HepG2 (cell line): Measurements from ENCODE around the gene CACNA1G. TPM values are rescaled to one million over a fixed set of nuclear protein-coding genes. Genes with fewer than 3 reads are reported as not detected.

Experiments
- ATAC-seq: fragments of 200-7000 bp; cut with Tn5 transposase; 3 replicates; pipeline ENCODE4 v1.9.1; 2020; ENCODE audit warnings: mild to moderate bottlenecking, moderate library complexity
- BruUV-seq: library from RNA; stranded (reverse); fragments of 400-500 nt; replicated peaks from 2 replicates; lab custom pipeline; 2021; lab: Mats Ljungman, UMichigan
- CTCF ChIA-PET: fragments of 300-600 bp; formaldehyde crosslinking; extraction: SDS; loops from one replicate; lab custom pipeline; 2021; ENCODE audit warnings: low total read pairs, inconsistent platforms, low intra/inter-chr PET ratio; lab: Yijun Ruan, JAX
- POLR2A ChIA-PET: fragments of 350-600 bp; sonication (Branson Sonifier 250); formaldehyde crosslinking; loops from one replicate; lab custom pipeline; 2020; ENCODE audit warnings: antibody characterized with exemption, inconsistent platforms; lab: Yijun Ruan, JAX
- DNase-seq: peaks from one replicate; pipeline ENCODE4 v3.0.0-alpha.2; 2015; ENCODE audit warnings: low spot score
- FAIRE-seq: peaks from 3 replicates; lab custom pipeline; 2011; peaks lifted over from hg19 to GRCh38; lab: Jason Lieb, UNC
- H2AFZ ChIP-seq: one replicate; pipeline ENCODE4 v1.6.1; 2011; ENCODE audit warnings: low read length, inconsistent platforms
- H3K27ac ChIP-seq: fragments of 300-600 bp; 3 replicates; pipeline ENCODE4 v1.8.0; 2011; ENCODE audit warnings: mixed run types, mild to moderate bottlenecking, mixed read lengths, low read length, inconsistent platforms; ENCODE audit not compliant: insufficient read depth; ENCODE audit errors: extremely low read length
- H3K27me3 ChIP-seq, 2 experiments: fragments of 200-600 bp in 1 of 2; 2 replicates in 1 of 2; 3 replicates in 1 of 2; pipeline versions ENCODE4 v1.6.0 to v1.8.0; 2011; ENCODE audit warnings: low read length in 2 of 2, mild to moderate bottlenecking in 2 of 2, moderate library complexity in 2 of 2, inconsistent platforms in 1 of 2; ENCODE audit not compliant: insufficient read depth in 2 of 2, control insufficient read depth in 1 of 2
- H3K36me3 ChIP-seq, 2 experiments: fragments of 200-600 bp in 1 of 2; replicated peaks in 1 of 2; 2 replicates in 1 of 2; 3 replicates in 1 of 2; pipeline versions ENCODE4 v1.5.1 to v1.8.0; 2011; ENCODE audit warnings: low read length in 2 of 2, inconsistent platforms in 1 of 2; ENCODE audit not compliant: insufficient read depth in 2 of 2, control insufficient read depth in 1 of 2
- H3K4me1 ChIP-seq: 2 replicates; pipeline ENCODE4 v1.5.1; 2012; ENCODE audit warnings: low read length, inconsistent platforms; ENCODE audit not compliant: insufficient read depth
- H3K4me2 ChIP-seq: 2 replicates; pipeline ENCODE4 v1.6.0; 2011; ENCODE audit warnings: low read depth, low read length, inconsistent platforms
- H3K4me3 ChIP-seq, 3 experiments: fragments of 200-600 bp in 1 of 3; sonication (generic), shearing (Covaris generic) in 1 of 3; replicated peaks in 1 of 3; 2 replicates each; pipeline ENCODE4 v1.5.1; 2011 to 2016; ENCODE audit warnings: low read length in 3 of 3, inconsistent platforms in 2 of 3, low read depth in 2 of 3, mild to moderate bottlenecking in 2 of 3, control low read depth in 1 of 3, mixed read lengths in 1 of 3; ENCODE audit not compliant: insufficient read depth in 1 of 3
- H3K79me2 ChIP-seq: one replicate; pipeline ENCODE4 v1.6.1; 2011; ENCODE audit warnings: low read length, inconsistent platforms; ENCODE audit not compliant: insufficient read depth
- H3K9ac ChIP-seq: 2 replicates; pipeline ENCODE4 v1.6.0; 2011; ENCODE audit warnings: mild to moderate bottlenecking, low read depth, low read length, inconsistent platforms; ENCODE audit not compliant: insufficient read depth
- H3K9me3 ChIP-seq: 2 replicates; pipeline ENCODE4 v1.5.1; 2012; ENCODE audit warnings: mild to moderate bottlenecking, low read length
- H4K20me1 ChIP-seq: 2 replicates; pipeline ENCODE4 v1.6.0; 2011; ENCODE audit warnings: inconsistent platforms, mild to moderate bottlenecking, low read length, moderate library complexity; ENCODE audit not compliant: insufficient read depth
- ARNTL ChIP-seq: sonication (generic); formaldehyde crosslinking; IDR thresholded peaks from 2 replicates; pipeline ENCODE4 v1.4.0; 2020; ENCODE audit warnings: mild to moderate bottlenecking, missing genetic modification reagents
- ATM ChIP-seq: fragments of 450-650 bp; IDR thresholded peaks from 2 replicates; pipeline ENCODE4 v1.7.1; 2017; ENCODE audit warnings: mild to moderate bottlenecking, borderline replicate concordance
- KDM1A ChIP-seq: IDR thresholded peaks from 2 replicates; pipeline ENCODE4 v1.6.1; 2016; ENCODE audit warnings: missing compliant biosample characterization
- KDM5B ChIP-seq: sonication (generic); formaldehyde crosslinking; IDR thresholded peaks from 2 replicates; pipeline ENCODE4 v1.4.0; 2020; ENCODE audit warnings: missing genetic modification reagents, mild to moderate bottlenecking, borderline replicate concordance
- KDM6A ChIP-seq: IDR thresholded peaks from 2 replicates; pipeline ENCODE4 v1.6.1; 2016; ENCODE audit warnings: low read depth
- MED13 ChIP-seq: sonication (generic); formaldehyde crosslinking; IDR thresholded peaks from 2 replicates; pipeline ENCODE4 v1.5.0; 2020; ENCODE audit warnings: missing genetic modification reagents
- SKI ChIP-seq: fragments of 450-650 bp; IDR thresholded peaks from one replicate; pipeline ENCODE4 v1.6.1; 2018; ENCODE audit warnings: mild to moderate bottlenecking; ENCODE audit not compliant: partially characterized antibody
- ZC3H4 ChIP-seq: sonication (generic); formaldehyde crosslinking; IDR thresholded peaks from 2 replicates; pipeline ENCODE4 v1.4.0; 2020; ENCODE audit warnings: missing genetic modification reagents, borderline replicate concordance
- ZNF234 ChIP-seq: sonication (generic); formaldehyde crosslinking; conservative IDR thresholded peaks from 2 replicates; pipeline ENCODE4 v1.5.1; 2020; ENCODE audit warnings: mild to moderate bottlenecking, missing genetic modification reagents
- ZNF333 ChIP-seq: sonication (generic); formaldehyde crosslinking; IDR thresholded peaks from 2 replicates; pipeline ENCODE4 v1.4.0; 2020; ENCODE audit warnings: mild to moderate bottlenecking, missing genetic modification reagents, borderline replicate concordance
- ZNF670 ChIP-seq: sonication (generic); formaldehyde crosslinking; IDR thresholded peaks from 2 replicates; pipeline ENCODE4 v1.8.0; 2022; ENCODE audit warnings: mild to moderate bottlenecking, missing genetic modification reagents, borderline replicate concordance
- ZNF878 ChIP-seq: sonication (generic); formaldehyde crosslinking; IDR thresholded peaks from 2 replicates; pipeline ENCODE4 v1.8.1; 2023; ENCODE audit warnings: mild to moderate bottlenecking, missing genetic modification reagents, moderate library complexity
- WGBS: methylation state at CpG from one replicate; pipeline ENCODE4 v1.1.6; 2017; ENCODE audit warnings: low lambda C conversion rate; 5-methylcytosine and 5-hydroxymethylcytosine counted together
- in situ Hi-C: cut with HindIII; loops from 2 replicates; pipeline ENCODE4 v1.10.0; 2017; ENCODE audit warnings: low pct_unique_long_range_greater_than_20kb; ENCODE audit not compliant: extremely low pct_ligation_motif_present
- intact Hi-C: fragments of 100-400 bp; cut with micrococcal nuclease; formaldehyde crosslinking; loops from one replicate; pipeline ENCODE4 v1.10.0; 2022; ENCODE audit not compliant: unreplicated experiment
- polyA plus RNA-seq, 8 experiments: library from polyadenylated mRNA; depleted of rRNA in 3 of 8; stranded (reverse) in 7 of 8; unstranded in 1 of 8; fragments of >200 nt; fragmentation: Illumina TruSeq in 4 of 8; extraction: Trizol in 4 of 8; gene quantifications; 2 replicates each; pipeline versions ENCODE4 v1.2.1 to v1.2.3, GENCODE V29; 2011 to 2016; ENCODE audit warnings: low read depth in 4 of 8, missing spikeins in 1 of 8, mixed read lengths in 1 of 8; ENCODE audit not compliant: insufficient read depth in 1 of 8
- total RNA-seq, 5 experiments: library from RNA; depleted of rRNA; stranded (reverse); fragments of >200 nt; fragmentation: Illumina TruSeq; extraction: Trizol; gene quantifications; 2 replicates each; pipeline ENCODE4 v1.2.3, GENCODE V29; 2016; ENCODE audit warnings: low read depth in 1 of 5
- TF ChIP-seq, protein P1 (sequence below): sonication (generic); formaldehyde crosslinking; IDR thresholded peaks from 2 replicates; pipeline ENCODE4 v1.5.0; 2020; ENCODE audit warnings: mild to moderate bottlenecking, missing genetic modification reagents
- TF ChIP-seq, protein P2 (sequence below): sonication (generic); formaldehyde crosslinking; IDR thresholded peaks from 2 replicates; pipeline ENCODE4 v1.5.1; 2020; ENCODE audit warnings: missing genetic modification reagents, mild to moderate bottlenecking, borderline replicate concordance
- TF ChIP-seq, protein P3 (sequence below): sonication (generic); formaldehyde crosslinking; IDR thresholded peaks from 2 replicates; pipeline ENCODE4 v1.4.0; 2020; ENCODE audit warnings: mild to moderate bottlenecking, missing genetic modification reagents
- TF ChIP-seq, protein P4 (sequence below): sonication (generic); formaldehyde crosslinking; conservative IDR thresholded peaks from 2 replicates; pipeline ENCODE4 v1.5.0; 2020; ENCODE audit warnings: missing genetic modification reagents

The CACNA1G gene
- total and polyA plus RNA-seq, 2 of the 13 experiments (the other 11 are each of a cell fraction or from before 2014, with no cell fraction given) = 0.02 TPM; not detected in 1

DNA sequence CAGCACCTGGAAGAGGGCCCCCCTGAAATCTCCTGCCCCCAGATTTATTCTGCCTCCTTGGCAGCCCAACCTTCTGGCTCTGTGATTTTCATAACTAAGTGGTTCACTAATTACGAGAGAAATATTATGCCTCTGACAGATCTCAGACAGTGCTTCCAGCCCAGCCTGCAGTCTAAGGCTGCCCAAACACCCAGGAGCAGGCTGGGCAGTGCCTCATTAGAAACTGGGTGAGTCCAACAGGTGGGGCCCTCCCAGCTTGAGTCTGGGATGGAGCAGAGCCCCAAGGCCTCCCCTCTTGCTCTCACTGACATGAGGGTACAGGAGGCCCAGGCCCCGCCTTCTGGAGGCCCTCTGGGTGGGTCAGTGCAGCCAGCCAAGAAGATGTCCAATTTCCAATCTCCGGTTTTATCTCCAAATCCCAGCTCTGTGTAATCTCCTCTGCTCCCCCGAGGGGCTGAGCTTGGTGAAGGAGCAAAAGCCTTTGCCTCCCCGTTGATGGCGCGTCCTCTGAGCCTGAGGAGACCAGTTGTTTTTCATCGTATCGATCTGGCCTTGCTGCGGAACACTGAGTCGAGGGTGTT lies 54.0 kb downstream of the CACNA1G start (continued):
- TF ChIP-seq ZNF333 (CRISPR knock-in tag) (no peak), KDM1A (CRISPR knock-in tag) (no peak), KDM5B (CRISPR knock-in tag) (no peak)
- TF ChIP-seq, protein P1, sequence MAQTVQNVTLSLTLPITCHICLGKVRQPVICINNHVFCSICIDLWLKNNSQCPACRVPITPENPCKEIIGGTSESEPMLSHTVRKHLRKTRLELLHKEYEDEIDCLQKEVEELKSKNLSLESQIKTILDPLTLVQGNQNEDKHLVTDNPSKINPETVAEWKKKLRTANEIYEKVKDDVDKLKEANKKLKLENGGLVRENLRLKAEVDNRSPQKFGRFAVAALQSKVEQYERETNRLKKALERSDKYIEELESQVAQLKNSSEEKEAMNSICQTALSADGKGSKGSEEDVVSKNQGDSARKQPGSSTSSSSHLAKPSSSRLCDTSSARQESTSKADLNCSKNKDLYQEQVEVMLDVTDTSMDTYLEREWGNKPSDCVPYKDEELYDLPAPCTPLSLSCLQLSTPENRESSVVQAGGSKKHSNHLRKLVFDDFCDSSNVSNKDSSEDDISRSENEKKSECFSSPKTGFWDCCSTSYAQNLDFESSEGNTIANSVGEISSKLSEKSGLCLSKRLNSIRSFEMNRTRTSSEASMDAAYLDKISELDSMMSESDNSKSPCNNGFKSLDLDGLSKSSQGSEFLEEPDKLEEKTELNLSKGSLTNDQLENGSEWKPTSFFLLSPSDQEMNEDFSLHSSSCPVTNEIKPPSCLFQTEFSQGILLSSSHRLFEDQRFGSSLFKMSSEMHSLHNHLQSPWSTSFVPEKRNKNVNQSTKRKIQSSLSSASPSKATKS (CRISPR knock-in tag) = no peak

DNA sequence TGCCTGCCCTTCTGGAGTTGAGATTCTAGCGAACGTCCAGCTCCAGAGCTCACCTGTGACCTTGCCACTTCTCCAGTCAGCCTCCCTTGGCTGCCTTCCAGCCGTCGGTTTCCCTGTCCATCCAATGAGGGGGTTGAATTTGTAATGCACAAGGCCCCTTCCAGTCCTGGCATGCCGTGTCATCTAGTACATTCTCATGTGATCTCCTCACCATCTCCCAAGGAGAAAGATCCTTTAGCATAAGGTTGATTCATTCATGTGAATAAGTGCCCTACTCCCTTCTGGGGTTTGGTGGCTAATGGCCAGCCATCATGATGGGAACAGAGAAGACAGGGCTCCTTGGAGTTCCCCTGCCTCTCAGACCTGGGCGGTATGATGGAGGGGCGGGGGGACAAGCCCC lies 55.3 kb downstream of the CACNA1G start:
- H3K9ac ChIP-seq = no peak overlapping the region
- ATAC-seq (no peak), DNase-seq (no peak), FAIRE-seq (no peak)
- no peaks in the 10 kb centered on the region for H4K20me1 ChIP-seq
- no peak overlapping the region for H3K4me2 ChIP-seq
- no peak overlapping the region for H3K4me3 ChIP-seq
- intact Hi-C loops (no loop called here), in situ Hi-C loops (no loop called here)
- H3K27ac ChIP-seq = no peak overlapping the region
- WGBS = 17% methylated on average over 5 of the region's 7 CpGs
- ChIA-PET CTCF (no interaction called here), POLR2A (interaction anchor here (0.9 kb wide), 1 partner anchor 55 kb away, joined by 3 read pairs; the partner anchor contains the start of gene CACNA1G)
- H3K9me3 ChIP-seq = no peaks in the 10 kb centered on the region
- H2AFZ ChIP-seq = no peak overlapping the region
- no peaks in the 10 kb centered on the region for H3K79me2 ChIP-seq
- peaks cover 11% of the 10 kb centered on the region for H3K4me1 ChIP-seq
- peaks cover 37 to 89% of the 10 kb centered on the region in 2 experiments; a peak in 4 of 5 replicates for H3K27me3 ChIP-seq
- no peaks in the 10 kb centered on the region for H3K36me3 ChIP-seq
- no TSS peak for BruUV-seq
- no peak for TF ChIP-seq ZNF234 (CRISPR knock-in tag)
- TF ChIP-seq, protein P2, sequence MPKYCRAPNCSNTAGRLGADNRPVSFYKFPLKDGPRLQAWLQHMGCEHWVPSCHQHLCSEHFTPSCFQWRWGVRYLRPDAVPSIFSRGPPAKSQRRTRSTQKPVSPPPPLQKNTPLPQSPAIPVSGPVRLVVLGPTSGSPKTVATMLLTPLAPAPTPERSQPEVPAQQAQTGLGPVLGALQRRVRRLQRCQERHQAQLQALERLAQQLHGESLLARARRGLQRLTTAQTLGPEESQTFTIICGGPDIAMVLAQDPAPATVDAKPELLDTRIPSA (CRISPR knock-in tag) = no peak
- TF ChIP-seq, protein P3, sequence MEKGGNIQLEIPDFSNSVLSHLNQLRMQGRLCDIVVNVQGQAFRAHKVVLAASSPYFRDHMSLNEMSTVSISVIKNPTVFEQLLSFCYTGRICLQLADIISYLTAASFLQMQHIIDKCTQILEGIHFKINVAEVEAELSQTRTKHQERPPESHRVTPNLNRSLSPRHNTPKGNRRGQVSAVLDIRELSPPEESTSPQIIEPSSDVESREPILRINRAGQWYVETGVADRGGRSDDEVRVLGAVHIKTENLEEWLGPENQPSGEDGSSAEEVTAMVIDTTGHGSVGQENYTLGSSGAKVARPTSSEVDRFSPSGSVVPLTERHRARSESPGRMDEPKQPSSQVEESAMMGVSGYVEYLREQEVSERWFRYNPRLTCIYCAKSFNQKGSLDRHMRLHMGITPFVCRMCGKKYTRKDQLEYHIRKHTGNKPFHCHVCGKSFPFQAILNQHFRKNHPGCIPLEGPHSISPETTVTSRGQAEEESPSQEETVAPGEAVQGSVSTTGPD (CRISPR knock-in tag) = no peak
- no peak for TF ChIP-seq ARNTL (CRISPR knock-in tag)
- TF ChIP-seq, protein P4, sequence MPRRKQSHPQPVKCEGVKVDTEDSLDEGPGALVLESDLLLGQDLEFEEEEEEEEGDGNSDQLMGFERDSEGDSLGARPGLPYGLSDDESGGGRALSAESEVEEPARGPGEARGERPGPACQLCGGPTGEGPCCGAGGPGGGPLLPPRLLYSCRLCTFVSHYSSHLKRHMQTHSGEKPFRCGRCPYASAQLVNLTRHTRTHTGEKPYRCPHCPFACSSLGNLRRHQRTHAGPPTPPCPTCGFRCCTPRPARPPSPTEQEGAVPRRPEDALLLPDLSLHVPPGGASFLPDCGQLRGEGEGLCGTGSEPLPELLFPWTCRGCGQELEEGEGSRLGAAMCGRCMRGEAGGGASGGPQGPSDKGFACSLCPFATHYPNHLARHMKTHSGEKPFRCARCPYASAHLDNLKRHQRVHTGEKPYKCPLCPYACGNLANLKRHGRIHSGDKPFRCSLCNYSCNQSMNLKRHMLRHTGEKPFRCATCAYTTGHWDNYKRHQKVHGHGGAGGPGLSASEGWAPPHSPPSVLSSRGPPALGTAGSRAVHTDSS = no peak
- no peak for TF ChIP-seq ZNF878 (CRISPR knock-in tag)
- no peak for TF ChIP-seq ZNF670
- TF ChIP-seq KDM6A = no peak
- no peak for TF ChIP-seq ZC3H4
- no peak for TF ChIP-seq MED13 (CRISPR knock-in tag)
- TF ChIP-seq SKI = no peak
- no peak for TF ChIP-seq ATM
